GM19463 (cell line): ENCODE measurements around the gene LZTR1.
"Not testable (repeated sequence)": the region's sequence is repeated elsewhere in the genome, so short reads cannot be mapped to it uniquely, and the experiment has no call there.

ENCODE experiments used
- ATAC-seq: cut with Tn5 transposase; IDR thresholded peaks from one replicate; pipeline ENCODE4 v1.9.1; 2021; ENCODE audit warnings: mild to moderate bottlenecking, moderate library complexity; ENCODE audit not compliant: unreplicated experiment

LZTR1 gene

DNA sequence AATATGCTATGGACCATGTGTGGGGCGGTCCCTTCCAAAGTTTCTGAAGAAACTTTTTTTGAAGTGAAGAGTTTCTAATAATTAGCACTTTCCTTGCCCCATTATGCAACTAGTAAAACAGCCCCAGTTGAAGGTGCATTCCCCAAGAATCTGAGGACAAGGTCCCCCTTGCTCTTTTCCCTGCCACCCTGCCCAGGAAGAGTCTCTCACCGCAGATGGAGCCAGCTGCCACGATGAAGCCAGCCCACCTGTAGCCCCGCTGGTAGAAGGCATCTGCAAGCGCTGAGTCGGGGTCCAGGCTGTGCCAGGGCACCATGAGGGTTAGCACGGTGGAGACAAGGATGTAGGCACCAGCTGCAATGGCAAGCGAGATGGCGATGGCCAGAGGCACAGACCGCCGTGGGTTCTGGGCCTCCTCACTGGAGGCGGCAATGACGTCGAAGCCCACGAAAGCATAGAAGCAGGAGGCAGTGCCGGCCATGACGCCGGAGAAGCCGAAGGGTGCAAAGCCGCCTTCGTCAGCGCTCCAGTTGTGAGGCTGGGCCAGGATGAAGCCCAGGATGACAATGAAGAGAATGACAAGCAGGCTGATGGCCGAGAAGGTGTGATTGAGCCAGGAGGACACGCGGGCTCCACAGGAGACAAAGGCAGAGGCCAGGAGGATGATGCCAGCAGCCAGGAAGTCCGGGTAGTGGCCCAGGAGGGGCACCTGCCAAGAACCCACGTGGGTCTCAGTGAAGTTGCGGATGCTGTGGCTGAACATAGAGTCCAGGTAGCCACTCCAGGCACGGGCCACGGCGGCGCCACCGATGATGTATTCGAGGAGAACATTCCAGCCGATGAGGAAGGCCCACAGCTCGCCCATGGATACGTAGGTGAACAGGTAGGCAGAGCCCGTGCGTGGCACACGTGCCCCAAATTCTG, 48.8 kb downstream of the LZTR1 start:
- no peak for ATAC-seq

DNA sequence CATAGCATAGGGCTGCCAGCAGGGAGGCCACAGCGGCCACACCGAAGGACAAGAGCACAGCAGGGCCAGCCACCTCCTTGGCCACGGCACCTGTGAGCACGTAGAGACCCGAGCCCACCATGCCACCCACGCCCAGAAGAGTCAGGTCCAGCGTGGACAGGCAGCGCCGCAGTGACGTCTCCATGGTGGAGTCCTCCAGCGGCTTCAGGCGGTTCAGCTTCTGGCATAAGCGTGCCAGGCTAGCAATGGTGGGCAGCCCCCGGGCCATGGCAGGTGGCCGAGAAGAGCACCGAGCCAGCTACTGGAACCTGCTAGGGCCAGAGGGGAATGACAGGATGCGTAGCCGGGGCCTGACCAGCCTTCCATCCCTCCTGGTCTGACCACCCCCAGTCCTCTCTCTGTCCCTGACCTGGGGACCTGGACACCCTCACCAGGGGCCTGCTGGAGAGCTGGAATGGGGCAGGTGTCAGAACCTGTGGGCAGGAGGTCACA, 49.5 kb downstream of the LZTR1 start:
- no peak for ATAC-seq

DNA sequence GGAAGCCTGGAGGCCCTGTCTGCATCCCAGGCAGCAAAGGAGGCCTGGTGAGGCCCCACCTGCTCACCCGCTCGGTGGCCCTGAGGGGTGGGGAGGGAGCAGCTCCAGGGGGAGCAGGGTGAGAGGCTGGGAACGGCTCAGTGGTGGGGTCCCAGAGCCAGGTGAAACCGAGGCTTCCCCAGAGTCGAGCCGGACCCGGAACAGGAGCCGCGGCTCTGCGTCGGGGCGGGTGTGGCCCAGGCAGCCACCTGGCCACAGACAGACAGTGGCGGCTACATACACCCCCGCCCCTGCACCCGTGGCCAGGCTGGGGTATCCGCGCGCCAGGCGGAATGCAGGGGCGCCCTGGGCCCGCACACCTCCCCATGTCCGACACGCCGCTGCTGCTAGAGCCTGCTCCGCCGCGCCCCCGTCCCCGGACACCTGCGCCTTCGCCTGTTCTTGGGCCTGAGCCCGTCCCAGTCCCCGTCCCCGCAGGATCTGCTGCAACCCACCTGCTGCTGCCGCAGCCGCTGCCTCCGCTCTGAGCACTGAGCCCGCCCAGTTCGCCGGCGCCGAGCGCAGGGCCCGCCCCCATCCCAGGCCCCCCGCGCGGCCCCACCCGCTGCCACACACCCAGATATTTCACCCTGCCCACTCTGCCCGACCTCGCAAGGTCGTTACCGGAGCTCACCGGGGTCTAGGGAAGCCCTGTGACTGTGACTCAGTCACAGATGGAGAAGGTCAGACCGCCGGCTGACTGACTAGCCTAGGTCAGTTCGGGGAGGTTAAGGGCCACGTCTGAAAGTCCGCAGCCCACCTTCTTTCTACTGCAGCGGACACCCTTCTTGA, 50.2 kb downstream of the LZTR1 start, which contains the start of gene SLC7A4:
SLC7A4 (minus strand) TSS at position 525 of the 831 bp plus-strand sequence. CDS start 749 bp downstream, outside the sequence.
- ATAC-seq = no peak

DNA sequence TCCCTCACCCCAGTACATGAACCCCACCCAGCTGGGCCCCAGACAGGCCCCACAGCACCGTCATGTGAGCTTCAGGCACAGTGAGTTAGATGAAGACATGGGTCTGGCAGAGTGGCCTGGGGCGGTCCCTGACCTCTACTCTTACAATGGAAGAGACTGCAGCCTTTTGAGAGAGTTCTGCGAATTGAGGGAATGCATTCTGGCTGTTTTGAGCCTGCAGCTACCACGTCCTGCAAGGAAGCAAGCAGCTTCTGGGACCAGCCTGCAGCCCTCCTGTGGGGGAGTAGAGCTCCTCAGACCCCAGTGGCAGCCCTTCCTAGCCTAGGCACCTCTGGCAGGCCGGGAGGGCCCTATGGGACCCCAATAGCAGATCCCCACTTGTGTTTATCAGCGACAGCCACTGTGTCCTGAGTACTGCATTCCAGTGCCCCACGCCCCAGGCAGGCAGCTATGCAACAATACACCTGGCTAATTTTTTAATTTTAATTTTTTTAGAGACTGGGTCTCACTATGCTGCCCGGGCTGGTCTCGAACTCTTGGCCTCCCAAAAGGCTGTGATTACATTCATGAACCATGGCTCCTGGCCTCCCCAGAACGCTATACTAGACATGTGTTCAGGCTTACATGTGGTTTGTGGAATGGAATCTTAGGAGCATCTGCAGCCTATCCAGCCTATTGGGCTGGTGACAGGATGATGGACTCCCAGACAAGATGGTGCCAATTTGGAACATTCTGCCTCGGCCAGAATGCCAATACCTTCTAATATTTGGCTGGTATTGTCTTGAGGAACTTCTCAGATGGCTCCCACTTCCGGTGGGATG, 51.0 kb downstream of the LZTR1 start:
- ATAC-seq = no peak

DNA sequence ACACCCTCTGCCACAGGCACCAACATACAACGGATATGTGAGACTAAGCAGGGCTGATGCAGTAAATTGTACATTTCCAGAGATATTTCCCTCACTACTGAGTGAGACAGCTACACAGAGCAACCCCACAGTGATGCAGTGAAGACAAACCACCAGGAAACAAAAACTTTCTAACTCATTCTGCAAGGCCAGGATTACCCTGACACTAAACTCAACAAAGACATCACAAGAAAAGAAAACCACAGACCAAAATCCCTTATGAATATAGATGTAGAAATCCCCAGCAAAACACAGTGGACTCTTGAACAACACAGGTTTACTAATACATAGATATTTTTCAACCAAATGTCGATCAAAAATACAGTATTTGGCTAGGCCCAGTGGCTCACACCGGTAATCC, 51.8 kb downstream of the LZTR1 start:
- no peak for ATAC-seq

DNA sequence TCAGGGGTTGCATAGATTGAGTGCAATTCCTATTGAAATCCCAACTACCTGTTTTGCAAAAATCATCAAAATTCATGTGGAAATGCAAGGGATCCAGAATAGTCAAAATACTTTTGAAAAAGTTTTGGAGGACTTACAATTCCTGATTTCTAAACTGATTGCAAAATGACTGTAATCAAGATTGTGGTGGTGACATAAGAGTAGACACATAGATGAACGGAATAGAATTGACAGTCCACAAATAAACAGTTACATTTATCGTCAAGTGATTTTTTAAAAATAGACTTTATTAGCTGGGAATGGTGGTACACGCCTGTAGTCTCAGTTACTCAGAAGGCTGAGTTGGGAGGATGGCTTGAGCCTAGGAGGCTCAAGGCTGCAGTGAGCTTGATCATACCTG, 52.9 kb downstream of the LZTR1 start:
- ATAC-seq = no peak

DNA sequence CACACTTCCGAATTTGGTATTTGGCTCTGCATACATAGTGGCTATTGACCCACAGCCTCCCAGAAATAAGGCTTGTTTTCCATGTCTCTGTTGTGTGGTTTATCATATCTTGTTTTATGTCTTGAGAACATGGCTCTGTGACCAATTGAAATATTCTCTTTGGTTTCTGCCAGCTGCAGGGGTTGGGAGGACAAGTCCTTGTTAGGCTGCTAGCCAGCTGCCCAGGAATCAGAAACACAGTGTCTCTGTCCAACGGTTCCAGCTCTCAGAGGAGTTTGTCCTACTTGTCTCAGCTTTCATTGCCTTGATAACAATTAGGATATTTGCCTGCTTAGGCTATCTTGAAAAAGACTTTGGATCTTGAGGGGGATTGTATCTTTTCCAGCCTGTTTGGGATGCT, 56.3 kb downstream of the LZTR1 start:
- no peak for ATAC-seq

DNA sequence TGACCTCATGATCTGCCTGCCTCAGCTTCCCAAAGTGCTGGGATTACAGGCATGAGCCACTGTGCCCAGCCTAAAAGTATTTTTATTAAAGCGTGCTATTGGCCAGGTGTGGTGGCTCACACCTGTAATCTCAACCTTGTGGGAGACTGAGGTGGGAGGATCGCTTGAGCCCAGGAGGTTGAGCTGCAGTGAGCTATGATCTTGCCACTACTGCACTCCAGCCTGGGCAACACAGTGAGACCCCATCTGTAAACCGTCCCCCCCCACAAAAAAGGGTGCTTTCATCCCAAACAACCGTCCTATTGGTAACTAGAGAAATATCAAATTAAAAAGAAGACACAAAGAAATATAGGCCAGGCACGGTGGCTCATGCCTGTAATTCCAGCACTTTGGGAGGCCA, 57.1 kb downstream of the LZTR1 start:
- not testable (repeated sequence) for ATAC-seq

DNA sequence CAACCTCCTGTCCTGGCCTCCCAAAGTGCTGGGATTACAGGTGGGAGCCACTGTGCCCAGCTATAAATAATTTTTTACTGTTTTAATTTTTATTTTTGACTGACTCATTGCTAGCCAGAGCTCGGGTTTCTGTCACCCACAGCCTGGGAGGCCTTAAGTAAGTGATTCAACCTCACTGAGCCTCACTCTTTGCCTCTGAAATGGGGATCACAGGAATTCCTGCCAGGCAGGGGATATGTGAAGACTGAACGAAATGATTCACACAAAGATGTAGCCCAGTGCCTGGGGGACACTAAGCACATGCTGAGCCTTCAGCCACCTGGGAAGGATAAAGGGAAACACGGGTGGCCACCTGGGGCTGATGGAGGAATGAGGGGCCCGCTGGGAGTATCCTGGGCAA, 59.8 kb downstream of the LZTR1 start:
- ATAC-seq = no peak

DNA sequence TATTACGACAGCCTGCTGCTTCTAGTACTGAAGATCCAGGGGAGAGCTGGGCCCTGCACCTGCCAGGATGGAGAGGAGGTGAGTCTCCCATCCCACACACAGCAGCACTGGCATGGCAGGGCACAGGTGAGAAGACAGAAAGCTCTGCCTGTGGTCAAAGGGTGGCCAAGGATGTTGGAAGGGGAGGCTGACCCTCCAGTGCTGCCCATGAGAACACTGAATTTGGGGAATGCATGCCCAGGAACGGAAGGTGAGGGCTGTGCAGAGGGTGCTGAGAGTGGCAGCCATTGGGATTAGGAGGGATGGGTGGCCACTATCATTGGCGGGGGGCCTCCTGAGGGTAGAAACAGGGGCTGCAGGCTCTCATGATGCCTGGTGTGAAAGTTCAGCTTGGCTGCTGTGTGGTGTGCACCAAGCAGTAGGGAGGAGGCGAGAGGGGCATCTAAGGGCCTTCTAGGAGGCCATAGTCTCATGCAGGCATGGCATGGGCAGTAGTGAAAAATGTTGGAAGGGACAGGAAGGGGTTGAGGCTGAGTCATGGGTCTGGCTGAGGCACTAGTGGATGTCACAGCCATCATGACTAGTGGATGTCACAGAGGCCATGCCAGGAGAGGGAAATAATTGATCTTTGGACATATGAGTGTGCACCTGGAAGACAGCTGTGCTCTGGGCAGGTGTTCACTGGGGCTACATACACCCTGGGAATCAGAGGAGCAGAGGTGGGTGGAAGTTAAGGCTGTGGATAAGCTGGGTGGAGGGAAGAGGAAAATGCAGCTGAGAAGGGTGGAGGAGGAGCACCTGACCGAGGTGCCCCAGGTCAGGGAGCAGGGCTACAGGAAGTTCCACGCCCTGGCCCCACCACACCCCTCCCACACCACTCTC, 61.1 kb downstream of the LZTR1 start:
- no peak for ATAC-seq

DNA sequence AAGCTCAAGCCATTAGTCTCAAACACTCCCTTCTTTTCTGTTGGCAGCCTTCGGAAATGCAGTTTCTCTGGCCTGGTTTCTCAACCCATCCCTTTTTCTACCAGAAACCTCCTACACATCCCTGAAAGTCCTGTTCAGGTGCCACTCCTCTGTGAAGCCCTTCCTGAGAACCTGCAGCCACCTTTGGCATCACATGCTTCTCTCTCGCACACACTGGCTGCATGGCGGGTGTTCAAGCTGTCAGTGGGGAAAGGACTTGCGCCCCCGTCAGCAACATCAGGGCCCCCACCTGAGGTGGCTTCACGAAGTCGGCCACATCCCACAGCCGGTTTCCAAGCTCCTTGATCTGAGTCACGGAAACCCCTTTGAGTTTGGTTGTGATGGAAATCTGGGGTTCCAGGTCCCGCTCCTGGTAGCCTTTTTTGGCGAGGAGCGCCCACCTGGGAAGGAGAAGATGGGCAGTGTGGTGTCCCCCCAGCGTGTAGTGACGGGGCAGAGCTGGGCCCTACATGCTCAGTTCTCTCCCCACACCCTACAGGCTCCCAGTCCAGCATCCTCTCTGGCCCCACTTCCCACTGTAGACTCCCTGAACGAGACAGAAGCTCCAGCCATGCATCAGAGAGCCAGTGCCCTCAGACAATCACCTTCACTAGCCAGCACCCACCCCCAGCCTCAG, 61.9 kb downstream of the LZTR1 start:
- no peak for ATAC-seq

DNA sequence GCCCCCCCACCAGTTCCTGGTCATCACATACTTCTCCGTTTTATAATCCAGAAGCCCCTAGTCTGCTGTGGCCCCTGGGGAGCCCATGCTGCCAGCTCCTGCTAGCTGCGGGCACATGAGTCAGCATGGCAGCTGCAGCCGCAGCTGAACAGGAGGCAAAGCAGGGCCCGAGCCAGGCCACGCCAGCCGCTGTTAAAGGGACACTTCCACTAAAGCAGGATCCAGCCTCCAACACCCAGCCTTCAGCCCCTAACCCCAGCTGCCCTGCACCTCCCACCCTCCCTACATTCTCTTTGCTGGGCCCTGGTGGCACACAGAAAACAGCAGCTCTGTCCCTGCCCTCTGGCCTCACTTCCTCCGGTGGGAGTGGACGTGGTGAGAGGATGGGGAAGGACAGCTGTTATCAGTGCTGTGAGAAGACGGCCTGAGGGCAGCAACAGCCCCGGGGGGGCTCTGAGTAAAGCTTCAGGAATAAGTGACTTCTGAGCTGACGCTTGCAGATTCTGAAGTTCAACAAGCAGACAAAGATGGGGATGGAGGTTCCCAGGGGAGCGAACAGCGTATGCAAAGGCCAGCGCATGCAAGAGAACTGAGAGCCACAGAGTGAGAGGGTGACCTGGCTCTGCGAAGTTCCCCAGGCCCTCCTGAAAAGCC, 63.0 kb downstream of the LZTR1 start:
- ATAC-seq = no peak

DNA sequence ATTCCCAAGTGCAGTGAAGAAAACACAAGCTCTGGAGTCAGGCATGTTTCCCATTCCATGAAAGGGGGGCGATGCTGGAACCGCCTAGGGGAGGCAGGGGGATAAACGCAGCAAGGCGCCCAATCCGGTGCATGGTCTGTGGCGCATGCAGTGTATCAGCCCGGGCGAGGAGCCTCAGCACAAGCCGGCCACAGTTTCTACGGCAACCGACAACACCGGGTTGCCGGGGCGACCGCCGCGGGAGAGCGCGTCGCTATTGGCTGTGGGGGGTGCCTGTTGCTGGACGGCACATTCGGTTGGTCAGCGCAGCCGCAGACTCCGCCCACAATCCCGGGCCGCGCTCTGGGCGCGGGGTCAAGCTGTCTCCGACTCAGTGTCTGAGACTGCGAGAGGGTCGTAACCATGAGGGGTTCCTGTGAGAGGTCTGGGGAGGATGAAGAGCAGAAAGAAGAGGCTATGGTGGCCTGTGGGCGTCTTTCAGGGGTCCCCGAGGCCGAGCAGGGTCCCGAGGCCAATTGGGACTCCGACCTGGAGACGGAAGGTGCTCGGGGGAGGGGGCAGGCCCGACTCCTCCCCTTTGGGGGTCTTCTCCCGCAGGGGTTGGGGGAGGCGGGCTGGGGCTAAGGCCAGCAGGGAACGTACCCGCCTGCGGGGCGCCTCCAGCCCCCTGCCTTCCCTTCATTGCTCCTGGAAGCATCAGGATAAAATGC, 63.6 kb downstream of the LZTR1 start, which contains the start of gene LRRC74B:
LRRC74B (plus strand) TSS at position 362 of the 710 bp plus-strand sequence; CDS start at position 403, 41 bp downstream.
- ATAC-seq = peak; percentile 93

DNA sequence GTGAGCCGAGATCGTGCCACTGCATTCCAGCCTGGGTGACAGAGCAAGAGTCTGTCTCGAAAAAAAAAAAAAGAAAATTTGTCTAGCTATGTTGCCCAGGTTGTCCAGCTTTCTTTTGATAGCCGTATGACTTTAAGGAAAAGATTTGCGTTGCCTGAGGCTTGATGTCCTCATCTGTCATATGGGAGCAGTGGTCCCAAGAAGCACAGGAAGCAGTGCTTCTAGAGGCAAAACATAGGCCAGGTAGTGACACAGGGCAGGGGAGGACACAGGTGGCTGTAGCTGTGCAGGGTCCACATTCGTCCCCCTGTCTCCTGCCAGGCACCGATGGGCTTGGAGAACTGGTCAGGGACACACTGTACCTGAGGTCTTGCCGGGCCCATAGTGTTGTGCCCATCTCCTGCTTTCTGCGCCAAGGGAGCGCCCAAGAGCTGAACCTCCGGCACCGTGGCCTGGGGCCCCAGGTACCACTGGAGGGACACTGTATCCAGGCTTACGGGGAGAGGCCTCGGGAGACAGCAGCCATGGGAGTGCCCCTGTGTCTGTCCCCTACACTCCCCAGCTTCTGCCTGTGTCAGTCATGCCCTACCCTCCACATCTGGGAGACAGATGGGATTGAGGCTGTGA, 65.1 kb downstream of the LZTR1 start:
- no peak for ATAC-seq

DNA sequence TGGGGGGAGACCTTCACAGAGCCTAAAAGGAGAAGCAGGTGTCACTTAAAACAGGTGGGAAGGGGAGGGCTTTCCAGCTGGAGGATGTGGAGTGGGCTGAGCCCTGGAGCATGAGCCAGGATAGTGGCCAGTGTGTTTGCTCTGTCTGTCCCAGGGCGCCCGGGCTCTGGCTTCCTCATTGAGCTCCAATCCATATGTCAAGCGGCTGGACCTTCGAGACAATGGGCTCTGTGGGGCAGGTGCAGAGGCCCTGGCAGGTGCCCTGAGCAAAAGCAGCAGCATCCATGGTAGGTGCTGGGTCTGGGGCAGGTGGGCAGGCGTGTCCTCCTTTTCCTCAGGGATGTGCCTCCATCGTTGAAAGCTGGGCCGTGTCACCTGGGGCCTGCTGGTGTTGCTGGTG, 65.6 kb downstream of the LZTR1 start:
- no peak for ATAC-seq

DNA sequence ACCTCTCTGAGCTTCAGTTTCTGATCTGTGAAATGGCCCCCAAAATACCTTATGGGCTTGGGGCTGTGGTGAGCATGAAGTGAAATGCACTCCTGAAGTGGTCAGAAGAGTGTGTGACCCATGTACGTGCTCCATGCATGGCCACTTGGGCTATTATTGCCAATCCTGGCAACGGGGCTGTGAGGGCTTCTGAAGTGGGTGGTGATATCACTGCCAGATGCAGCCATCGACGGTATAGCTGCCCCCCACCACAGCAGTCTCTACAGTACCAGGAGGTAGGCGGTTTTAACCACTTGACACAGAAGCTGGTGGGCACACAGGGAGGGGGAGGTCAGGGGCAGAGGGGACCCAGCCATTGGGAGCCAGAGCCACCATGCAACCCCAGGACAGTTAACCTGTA, 66.4 kb downstream of the LZTR1 start:
- not testable (repeated sequence) for ATAC-seq
